GM23338 (cell line): ENCODE results near the gene TBC1D7.

Source experiments
- CREB1 ChIP-seq: fragments of 250-450 bp; sonication (Bioruptor Pico); IDR thresholded peaks from 2 replicates; pipeline ENCODE4 v1.5.0; 2020; ENCODE audit warnings: low read depth, mild to moderate bottlenecking, moderate library complexity
- EZH2 ChIP-seq: fragments of 200-600 bp; sonication (generic); IDR thresholded peaks from one replicate; pipeline ENCODE4 v1.8.0; 2017; ENCODE audit warnings: antibody characterized with exemption, mild to moderate bottlenecking, low read depth; ENCODE audit not compliant: unreplicated experiment
- EZH2phosphoT487 ChIP-seq: fragments of 200-600 bp; sonication (generic); IDR thresholded peaks from one replicate; pipeline ENCODE4 v1.8.1; 2018; ENCODE audit warnings: antibody characterized with exemption; ENCODE audit not compliant: unreplicated experiment
- JUNB ChIP-seq: IDR thresholded peaks from one replicate; pipeline ENCODE4 v1.6.1; 2016; ENCODE audit warnings: antibody characterized with exemption; ENCODE audit not compliant: unreplicated experiment
- NANOG ChIP-seq: IDR thresholded peaks from 2 replicates; pipeline ENCODE4 v1.6.1; 2016; ENCODE audit warnings: antibody characterized with exemption, borderline replicate concordance
- POLR2AphosphoS5 ChIP-seq: IDR thresholded peaks from 2 replicates; pipeline ENCODE4 v1.6.1; 2016; ENCODE audit warnings: antibody characterized with exemption, low read depth
- STAT1 ChIP-seq: IDR thresholded peaks from one replicate; pipeline ENCODE4 v1.6.1; 2016; ENCODE audit warnings: antibody characterized with exemption; ENCODE audit not compliant: unreplicated experiment
- ZNF114 ChIP-seq: fragments of 250-450 bp; sonication (Bioruptor Pico); IDR thresholded peaks from 2 replicates; pipeline ENCODE4 v1.5.0; 2020; ENCODE audit warnings: mild to moderate bottlenecking, moderate library complexity
- TF ChIP-seq, protein P1 (sequence below), 2 experiments: fragments of 200-600 bp in 1 of 2; sonication (generic) in 1 of 2; conservative IDR thresholded peaks; 2 replicates each; pipeline versions ENCODE4 v1.5.1 to v1.6.1; 2016 to 2017; ENCODE audit warnings: antibody characterized with exemption in 2 of 2, low read depth in 2 of 2, mild to moderate bottlenecking in 2 of 2, moderate library complexity in 1 of 2
- TF ChIP-seq, protein P2 (sequence below): IDR thresholded peaks from one replicate; pipeline ENCODE4 v1.6.1; 2018; ENCODE audit warnings: antibody characterized with exemption; ENCODE audit not compliant: unreplicated experiment

DNA sequence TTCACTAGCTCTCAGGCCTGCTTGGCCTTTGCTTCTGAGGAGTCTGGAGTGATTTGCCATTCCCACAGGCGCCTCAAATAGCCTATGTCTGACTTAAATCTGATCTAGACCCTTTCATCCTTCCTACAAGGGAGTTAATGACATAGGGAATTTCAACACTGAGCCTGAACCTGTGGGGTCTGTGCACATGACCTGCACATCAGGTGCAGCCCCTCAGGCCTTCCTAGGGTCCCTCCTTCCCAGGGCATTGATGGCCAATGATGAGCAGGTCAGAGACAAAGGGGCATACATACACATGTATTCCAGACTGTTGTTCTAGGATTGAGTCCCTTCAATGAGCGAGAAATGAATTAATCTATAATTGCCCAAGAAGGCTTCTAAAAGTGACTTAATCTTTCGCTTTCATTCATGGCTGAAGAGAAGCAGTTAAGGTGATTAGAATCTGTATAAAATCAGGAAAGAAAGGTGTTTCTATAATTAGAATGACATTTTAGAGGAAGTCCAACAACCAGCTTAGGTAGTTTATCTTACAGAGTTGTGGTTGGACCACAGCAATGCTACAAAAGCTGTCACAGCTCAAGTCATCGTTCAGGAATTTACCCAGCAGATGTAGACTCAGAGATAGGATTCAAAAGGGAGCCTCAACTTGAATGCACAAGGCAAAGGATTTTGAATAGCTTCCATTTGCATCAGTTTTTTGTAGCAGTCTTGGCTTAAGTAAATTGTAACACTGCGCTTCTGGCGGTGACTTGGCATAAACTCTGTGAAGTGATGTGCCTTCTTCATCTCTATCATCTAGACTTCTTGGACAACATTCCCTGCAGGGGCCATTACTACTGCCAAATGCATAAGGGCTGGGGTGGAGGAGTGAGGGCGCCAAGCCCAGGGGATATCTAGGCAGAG is 27.0 kb upstream of the TBC1D7 start:
- TF ChIP-seq, protein P1, sequence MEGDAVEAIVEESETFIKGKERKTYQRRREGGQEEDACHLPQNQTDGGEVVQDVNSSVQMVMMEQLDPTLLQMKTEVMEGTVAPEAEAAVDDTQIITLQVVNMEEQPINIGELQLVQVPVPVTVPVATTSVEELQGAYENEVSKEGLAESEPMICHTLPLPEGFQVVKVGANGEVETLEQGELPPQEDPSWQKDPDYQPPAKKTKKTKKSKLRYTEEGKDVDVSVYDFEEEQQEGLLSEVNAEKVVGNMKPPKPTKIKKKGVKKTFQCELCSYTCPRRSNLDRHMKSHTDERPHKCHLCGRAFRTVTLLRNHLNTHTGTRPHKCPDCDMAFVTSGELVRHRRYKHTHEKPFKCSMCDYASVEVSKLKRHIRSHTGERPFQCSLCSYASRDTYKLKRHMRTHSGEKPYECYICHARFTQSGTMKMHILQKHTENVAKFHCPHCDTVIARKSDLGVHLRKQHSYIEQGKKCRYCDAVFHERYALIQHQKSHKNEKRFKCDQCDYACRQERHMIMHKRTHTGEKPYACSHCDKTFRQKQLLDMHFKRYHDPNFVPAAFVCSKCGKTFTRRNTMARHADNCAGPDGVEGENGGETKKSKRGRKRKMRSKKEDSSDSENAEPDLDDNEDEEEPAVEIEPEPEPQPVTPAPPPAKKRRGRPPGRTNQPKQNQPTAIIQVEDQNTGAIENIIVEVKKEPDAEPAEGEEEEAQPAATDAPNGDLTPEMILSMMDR (conservative IDR thresholded peaks at IDR 0.05; ENCODE audit: low read depth in 2 of 2): no peak
- TF ChIP-seq EZH2phosphoT487 (no peak), EZH2 (no peak), POLR2AphosphoS5 (no peak), CREB1 (CRISPR knock-in tag) (no peak), ZNF114 (CRISPR knock-in tag) (no peak), STAT1 (no peak), JUNB (no peak), NANOG (no peak)
- TF ChIP-seq, protein P2, sequence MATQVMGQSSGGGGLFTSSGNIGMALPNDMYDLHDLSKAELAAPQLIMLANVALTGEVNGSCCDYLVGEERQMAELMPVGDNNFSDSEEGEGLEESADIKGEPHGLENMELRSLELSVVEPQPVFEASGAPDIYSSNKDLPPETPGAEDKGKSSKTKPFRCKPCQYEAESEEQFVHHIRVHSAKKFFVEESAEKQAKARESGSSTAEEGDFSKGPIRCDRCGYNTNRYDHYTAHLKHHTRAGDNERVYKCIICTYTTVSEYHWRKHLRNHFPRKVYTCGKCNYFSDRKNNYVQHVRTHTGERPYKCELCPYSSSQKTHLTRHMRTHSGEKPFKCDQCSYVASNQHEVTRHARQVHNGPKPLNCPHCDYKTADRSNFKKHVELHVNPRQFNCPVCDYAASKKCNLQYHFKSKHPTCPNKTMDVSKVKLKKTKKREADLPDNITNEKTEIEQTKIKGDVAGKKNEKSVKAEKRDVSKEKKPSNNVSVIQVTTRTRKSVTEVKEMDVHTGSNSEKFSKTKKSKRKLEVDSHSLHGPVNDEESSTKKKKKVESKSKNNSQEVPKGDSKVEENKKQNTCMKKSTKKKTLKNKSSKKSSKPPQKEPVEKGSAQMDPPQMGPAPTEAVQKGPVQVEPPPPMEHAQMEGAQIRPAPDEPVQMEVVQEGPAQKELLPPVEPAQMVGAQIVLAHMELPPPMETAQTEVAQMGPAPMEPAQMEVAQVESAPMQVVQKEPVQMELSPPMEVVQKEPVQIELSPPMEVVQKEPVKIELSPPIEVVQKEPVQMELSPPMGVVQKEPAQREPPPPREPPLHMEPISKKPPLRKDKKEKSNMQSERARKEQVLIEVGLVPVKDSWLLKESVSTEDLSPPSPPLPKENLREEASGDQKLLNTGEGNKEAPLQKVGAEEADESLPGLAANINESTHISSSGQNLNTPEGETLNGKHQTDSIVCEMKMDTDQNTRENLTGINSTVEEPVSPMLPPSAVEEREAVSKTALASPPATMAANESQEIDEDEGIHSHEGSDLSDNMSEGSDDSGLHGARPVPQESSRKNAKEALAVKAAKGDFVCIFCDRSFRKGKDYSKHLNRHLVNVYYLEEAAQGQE: no peak
